ENCODE measurements around the gene MCEMP1. TPM values are rescaled to one million over a fixed set of nuclear protein-coding genes. Genes with fewer than 3 reads are reported as not detected.

MCEMP1 gene
- total RNA-seq, 1 experiment from 2014 or later, result not detected

DNA sequence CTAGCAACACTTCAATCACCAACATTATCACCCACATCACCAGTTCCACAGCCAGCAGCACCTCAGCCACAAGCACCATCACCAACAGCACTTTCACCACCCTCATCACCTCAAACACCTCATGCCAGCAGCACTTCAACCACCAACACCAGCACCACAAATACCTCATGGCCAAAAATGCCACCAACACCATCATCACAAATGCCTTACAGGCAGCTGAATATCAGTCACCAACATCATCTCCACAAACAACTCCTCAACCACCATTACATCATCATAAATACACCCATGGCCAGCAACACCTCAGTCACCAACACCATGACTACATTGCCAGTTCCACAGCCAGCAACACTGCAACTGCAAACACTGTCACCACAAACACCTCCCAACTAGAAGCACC, 14.6 kb downstream of the MCEMP1 start:
- Histone ChIP-seq H3K4me3 (ENCODE audit: low read depth in 2 of 2, low read length in 2 of 2) (no peak overlapping the region), H3K36me3 (ENCODE audit: control insufficient read depth, insufficient read depth, low read length) (no peaks in the 10 kb centered on the region), H3K27ac (ENCODE audit: low read length) (no peak overlapping the region), H3K4me1 (ENCODE audit: control insufficient read depth, insufficient read depth, low read length) (no peaks in the 10 kb centered on the region), H3K27me3 (ENCODE audit: control insufficient read depth, insufficient read depth, low read length) (no peaks in the 10 kb centered on the region), H3K9me3 (ENCODE audit: control insufficient read depth, insufficient read depth, low read depth, low read length) (no peaks in the 10 kb centered on the region)
- DNase-seq (ENCODE audit: low read depth, low spot score) (no peak), ATAC-seq (no peak)
- intact Hi-C loops (cut with micrococcal nuclease; ENCODE audit: unreplicated experiment) (no loop called here), in situ Hi-C loops (cut with HindIII; ENCODE audit: low pct_unique_long_range_greater_than_20kb, low sequenced_read_pairs) (no loop called here)
- TF ChIP-seq TCF7L2 (IDR thresholded peaks at IDR 0.05; ENCODE audit: low read depth, low read length) (no peak), SIN3A (IDR thresholded peaks at IDR 0.05; ENCODE audit: borderline replicate concordance, insufficient read depth, low read depth, low read length) (no peak), POLR2AphosphoS5 (IDR thresholded peaks at IDR 0.05; ENCODE audit: low read depth, low read length) (no peak)
- TF ChIP-seq, protein P1, sequence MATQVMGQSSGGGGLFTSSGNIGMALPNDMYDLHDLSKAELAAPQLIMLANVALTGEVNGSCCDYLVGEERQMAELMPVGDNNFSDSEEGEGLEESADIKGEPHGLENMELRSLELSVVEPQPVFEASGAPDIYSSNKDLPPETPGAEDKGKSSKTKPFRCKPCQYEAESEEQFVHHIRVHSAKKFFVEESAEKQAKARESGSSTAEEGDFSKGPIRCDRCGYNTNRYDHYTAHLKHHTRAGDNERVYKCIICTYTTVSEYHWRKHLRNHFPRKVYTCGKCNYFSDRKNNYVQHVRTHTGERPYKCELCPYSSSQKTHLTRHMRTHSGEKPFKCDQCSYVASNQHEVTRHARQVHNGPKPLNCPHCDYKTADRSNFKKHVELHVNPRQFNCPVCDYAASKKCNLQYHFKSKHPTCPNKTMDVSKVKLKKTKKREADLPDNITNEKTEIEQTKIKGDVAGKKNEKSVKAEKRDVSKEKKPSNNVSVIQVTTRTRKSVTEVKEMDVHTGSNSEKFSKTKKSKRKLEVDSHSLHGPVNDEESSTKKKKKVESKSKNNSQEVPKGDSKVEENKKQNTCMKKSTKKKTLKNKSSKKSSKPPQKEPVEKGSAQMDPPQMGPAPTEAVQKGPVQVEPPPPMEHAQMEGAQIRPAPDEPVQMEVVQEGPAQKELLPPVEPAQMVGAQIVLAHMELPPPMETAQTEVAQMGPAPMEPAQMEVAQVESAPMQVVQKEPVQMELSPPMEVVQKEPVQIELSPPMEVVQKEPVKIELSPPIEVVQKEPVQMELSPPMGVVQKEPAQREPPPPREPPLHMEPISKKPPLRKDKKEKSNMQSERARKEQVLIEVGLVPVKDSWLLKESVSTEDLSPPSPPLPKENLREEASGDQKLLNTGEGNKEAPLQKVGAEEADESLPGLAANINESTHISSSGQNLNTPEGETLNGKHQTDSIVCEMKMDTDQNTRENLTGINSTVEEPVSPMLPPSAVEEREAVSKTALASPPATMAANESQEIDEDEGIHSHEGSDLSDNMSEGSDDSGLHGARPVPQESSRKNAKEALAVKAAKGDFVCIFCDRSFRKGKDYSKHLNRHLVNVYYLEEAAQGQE (IDR thresholded peaks at IDR 0.05; ENCODE audit: insufficient read depth in 1 of 2, low read depth in 2 of 2, low read length in 1 of 2), result no peak
- TF ChIP-seq, protein P2, sequence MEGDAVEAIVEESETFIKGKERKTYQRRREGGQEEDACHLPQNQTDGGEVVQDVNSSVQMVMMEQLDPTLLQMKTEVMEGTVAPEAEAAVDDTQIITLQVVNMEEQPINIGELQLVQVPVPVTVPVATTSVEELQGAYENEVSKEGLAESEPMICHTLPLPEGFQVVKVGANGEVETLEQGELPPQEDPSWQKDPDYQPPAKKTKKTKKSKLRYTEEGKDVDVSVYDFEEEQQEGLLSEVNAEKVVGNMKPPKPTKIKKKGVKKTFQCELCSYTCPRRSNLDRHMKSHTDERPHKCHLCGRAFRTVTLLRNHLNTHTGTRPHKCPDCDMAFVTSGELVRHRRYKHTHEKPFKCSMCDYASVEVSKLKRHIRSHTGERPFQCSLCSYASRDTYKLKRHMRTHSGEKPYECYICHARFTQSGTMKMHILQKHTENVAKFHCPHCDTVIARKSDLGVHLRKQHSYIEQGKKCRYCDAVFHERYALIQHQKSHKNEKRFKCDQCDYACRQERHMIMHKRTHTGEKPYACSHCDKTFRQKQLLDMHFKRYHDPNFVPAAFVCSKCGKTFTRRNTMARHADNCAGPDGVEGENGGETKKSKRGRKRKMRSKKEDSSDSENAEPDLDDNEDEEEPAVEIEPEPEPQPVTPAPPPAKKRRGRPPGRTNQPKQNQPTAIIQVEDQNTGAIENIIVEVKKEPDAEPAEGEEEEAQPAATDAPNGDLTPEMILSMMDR (IDR thresholded peaks at IDR 0.05), result no peak
- no TSS peak for BruUV-seq (replicated peaks)
- POLR2A ChIA-PET, result no interaction called here
- CTCF ChIA-PET, result interaction anchor here (0.6 kb wide), 1 partner anchor 40 kb away, joined by 3 read pairs; no protein-coding TSS in a partner anchor

DNA sequence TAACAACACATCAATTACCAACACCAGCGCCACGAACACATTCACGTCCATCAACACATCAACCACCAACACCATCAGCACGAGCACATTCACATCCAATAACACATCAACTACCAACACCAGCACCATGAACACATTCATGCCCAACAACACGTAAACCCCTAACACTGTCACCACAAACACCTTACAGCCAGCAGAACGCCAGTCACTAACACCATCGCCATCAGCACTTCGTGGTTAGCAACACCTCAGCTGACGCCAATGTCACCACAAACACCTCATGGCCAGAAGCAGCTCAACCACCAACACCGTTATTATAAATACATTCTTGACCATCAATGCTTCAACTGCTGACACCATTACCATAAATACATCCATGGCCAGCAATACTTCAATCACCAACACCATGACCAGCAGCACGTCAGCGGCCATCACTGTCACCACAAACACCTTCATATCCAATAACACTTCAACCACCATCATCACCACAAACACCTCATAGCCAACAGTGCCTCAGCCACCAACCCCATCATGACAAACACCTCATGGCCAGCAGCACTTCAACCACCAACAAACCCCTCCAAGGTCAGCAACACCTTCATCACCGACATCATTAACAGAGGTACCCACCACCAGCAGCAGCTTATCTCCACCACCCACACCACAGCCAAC, 15.7 kb downstream of the MCEMP1 start:
- no peaks in the 10 kb centered on the region; the same call in 1 of the 2 replicates for H3K27me3 ChIP-seq (ENCODE audit: control insufficient read depth, insufficient read depth, low read length)
- POLR2A ChIA-PET, result no interaction called here

More for the DNA sequence above, 15.7 kb downstream of the MCEMP1 start:
- Histone ChIP-seq H3K9me3 (ENCODE audit: control insufficient read depth, insufficient read depth, low read depth, low read length) (no peaks in the 10 kb centered on the region), H3K27ac (ENCODE audit: low read length) (no peak overlapping the region), H3K36me3 (ENCODE audit: control insufficient read depth, insufficient read depth, low read length) (no peaks in the 10 kb centered on the region), H3K4me1 (ENCODE audit: control insufficient read depth, insufficient read depth, low read length) (no peaks in the 10 kb centered on the region), H3K4me3 (ENCODE audit: low read depth in 2 of 2, low read length in 2 of 2) (no peak overlapping the region)
- no peak for TF ChIP-seq TCF7L2 (IDR thresholded peaks at IDR 0.05; ENCODE audit: low read depth, low read length)
- TF ChIP-seq, protein P1 (IDR thresholded peaks at IDR 0.05; ENCODE audit: insufficient read depth in 1 of 2, low read depth in 2 of 2, low read length in 1 of 2), result no peak
- no peak for TF ChIP-seq SIN3A (IDR thresholded peaks at IDR 0.05; ENCODE audit: borderline replicate concordance, insufficient read depth, low read depth, low read length)
- TF ChIP-seq POLR2AphosphoS5 (IDR thresholded peaks at IDR 0.05; ENCODE audit: low read depth, low read length), result no peak
- TF ChIP-seq, protein P2 (IDR thresholded peaks at IDR 0.05), result no peak
- no peak for ATAC-seq
- in situ Hi-C loops (cut with HindIII; ENCODE audit: low pct_unique_long_range_greater_than_20kb, low sequenced_read_pairs) (no loop called here), intact Hi-C loops (cut with micrococcal nuclease; ENCODE audit: unreplicated experiment) (no loop called here)
- DNase-seq (ENCODE audit: low read depth, low spot score), result no peak
- CTCF ChIA-PET, result no interaction called here
- BruUV-seq (replicated peaks), result no TSS peak
